Retinal pigment epithelial cell (primary cell): ENCODE measurements around the gene CCNYL1.
"Not testable (repeated sequence)": the region's sequence is repeated elsewhere in the genome, so short reads cannot be mapped to it uniquely, and the experiment has no call there.

Experiments used
- DNase-seq: peaks from one replicate; pipeline ENCODE4 v3.0.0-alpha.2; 2010; ENCODE audit warnings: low read depth
- H3K4me3 ChIP-seq: 2 replicates; pipeline ENCODE4 v1.5.1; 2011; ENCODE audit warnings: mild to moderate bottlenecking, low read length, control low read depth, moderate library complexity
- TF ChIP-seq, protein P1 (sequence below): conservative IDR thresholded peaks from 2 replicates; pipeline ENCODE4 v1.5.1; 2011; ENCODE audit warnings: low read depth, low read length, control low read depth, inconsistent platforms

CCNYL1 gene

DNA sequence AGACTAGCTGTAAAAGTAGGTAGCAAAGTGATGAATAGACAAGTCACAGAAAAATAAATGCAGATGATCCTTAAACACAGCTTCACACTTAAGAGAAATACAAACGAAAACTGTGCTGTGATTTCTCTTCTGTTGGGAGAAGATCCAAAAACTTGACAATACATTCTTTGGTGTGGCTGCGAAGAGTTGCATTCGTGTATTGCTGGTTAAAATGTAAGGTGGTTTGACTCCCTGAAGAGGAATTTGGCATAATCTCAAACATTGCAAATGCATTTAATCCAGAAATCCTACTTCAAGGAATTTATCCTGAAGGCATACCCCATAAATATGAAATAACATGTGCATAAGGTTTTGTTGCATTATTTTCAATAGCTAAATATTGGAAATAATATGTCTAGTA lies 7.1 kb downstream of the CCNYL1 start:
- TF ChIP-seq, protein P1, sequence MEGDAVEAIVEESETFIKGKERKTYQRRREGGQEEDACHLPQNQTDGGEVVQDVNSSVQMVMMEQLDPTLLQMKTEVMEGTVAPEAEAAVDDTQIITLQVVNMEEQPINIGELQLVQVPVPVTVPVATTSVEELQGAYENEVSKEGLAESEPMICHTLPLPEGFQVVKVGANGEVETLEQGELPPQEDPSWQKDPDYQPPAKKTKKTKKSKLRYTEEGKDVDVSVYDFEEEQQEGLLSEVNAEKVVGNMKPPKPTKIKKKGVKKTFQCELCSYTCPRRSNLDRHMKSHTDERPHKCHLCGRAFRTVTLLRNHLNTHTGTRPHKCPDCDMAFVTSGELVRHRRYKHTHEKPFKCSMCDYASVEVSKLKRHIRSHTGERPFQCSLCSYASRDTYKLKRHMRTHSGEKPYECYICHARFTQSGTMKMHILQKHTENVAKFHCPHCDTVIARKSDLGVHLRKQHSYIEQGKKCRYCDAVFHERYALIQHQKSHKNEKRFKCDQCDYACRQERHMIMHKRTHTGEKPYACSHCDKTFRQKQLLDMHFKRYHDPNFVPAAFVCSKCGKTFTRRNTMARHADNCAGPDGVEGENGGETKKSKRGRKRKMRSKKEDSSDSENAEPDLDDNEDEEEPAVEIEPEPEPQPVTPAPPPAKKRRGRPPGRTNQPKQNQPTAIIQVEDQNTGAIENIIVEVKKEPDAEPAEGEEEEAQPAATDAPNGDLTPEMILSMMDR, result no peak
- no peak overlapping the region for H3K4me3 ChIP-seq
- no peak for DNase-seq

DNA sequence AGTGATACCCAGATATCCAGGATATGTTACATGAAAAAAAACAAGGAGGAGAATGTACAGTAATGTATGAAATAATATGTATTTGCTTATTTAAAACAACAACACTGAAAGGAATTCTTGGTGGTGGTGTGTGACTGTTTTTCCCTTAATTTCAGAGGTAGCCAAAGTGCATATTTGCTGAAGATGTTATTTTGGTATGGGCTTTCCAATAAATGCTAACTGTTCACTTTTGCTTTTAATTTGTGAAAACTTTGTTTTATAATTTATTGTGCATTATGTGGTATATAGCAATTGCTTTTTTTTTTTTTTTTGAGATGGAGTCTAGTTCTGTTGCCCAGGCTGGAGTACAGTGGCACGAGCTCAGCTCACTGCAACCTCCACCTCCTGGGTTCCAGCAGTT lies 7.6 kb downstream of the CCNYL1 start:
- H3K4me3 ChIP-seq, result no peak overlapping the region
- DNase-seq, result no peak
- TF ChIP-seq, protein P1, result no peak

DNA sequence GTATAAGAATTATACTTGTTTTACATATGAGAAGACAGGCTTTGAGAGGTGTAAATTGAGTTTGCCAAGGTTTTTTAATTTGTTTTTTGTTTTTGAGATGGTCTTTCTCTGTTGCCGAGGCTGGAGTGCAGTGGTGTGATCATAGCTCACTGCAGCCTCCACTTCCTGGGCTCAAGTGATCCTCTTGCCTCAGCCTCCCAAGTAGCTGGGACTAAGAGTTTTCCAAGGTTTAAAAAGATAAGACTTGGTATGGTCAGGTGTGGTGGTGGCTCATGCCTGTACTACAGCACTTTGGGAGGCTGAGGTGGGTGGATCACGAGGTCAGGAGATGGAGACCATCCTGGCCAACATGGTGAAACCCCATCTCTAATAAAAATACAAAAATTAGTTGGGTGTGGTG lies 8.2 kb downstream of the CCNYL1 start:
- not testable (repeated sequence) for DNase-seq, H3K4me3 ChIP-seq

DNA sequence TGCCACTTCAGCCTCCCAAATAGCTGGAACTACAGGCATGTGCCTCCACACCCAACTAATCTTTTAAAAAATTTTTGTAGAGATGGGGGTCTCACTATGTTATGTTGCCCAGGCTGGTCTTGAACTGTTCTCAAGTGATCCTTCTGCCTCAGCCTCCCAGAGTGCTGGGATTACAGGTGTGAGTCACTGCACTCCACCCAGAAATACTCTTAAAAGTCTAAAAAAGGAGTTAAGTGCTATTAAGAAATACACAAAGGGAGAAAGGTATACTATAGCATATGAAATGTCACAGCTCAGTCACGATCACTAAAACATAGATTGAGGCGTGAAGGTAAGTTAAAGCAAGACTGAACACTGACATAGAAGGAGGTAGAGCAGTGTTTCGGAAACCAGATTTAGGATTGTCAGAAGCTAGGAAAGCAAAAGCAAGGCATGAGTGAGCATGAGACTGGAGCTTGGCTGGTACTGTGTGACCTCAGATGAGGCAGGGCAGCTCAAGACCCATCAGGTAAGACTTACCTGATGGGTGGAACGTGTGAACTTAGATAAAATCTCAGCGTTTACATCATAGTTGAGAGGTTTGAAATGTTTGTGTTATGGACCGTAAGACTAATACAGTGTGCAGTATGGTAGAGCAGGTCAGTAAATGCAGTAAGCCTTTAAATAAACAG lies 9.2 kb downstream of the CCNYL1 start:
- no peak for DNase-seq
- TF ChIP-seq, protein P1, result no peak
- H3K4me3 ChIP-seq, result no peak overlapping the region

DNA sequence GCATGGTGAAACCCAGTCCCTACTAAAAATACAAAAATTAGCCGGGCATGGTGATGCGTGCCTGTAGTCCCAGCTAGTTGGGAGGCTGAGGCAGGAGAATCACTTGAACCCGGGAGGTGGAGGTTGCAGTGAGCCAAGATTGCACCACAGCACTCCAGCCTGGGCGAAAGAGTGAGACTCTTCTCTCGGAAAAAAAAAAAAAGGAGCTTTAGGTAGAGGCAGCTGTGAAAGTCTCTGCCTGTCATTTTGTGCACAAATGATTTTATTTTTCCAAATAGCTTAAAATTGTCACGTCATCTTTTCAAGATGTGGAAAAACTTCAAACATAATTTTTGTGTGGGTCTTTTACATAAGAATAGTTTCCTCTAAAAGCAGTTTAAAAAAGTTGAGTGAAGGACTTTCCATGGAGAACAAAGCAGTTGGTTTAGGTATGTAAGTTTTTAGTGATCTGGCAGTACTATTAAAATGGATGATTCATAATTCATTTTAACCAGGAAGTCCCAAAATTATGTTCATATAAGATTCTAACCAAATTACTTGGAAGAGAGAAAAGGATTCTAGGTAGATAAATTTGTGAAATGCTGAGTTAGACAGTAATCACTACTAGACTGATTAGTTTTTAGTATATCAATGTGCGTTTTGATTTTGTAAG lies 11.5 kb downstream of the CCNYL1 start:
- TF ChIP-seq, protein P1, result no peak
- no peak overlapping the region for H3K4me3 ChIP-seq
- DNase-seq, result no peak

DNA sequence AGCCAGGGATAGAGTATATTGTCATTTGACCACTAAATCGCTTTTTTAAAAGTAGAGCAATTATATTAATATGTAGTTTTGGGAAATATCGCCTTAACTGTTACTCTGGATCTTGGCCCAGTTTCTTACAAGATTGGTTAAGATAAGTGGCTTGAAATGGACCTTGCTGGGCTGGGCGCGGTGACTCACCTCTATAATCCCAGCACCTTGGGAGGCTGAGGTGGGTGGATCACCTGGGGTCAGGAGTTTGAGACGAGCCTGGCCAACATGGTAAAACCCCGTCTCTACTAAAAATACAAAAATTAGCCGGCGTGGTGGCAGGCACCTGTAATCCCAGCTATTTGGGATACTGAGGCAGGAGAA lies 12.0 kb downstream of the CCNYL1 start:
- H3K4me3 ChIP-seq, DNase-seq: not testable (repeated sequence)

DNA sequence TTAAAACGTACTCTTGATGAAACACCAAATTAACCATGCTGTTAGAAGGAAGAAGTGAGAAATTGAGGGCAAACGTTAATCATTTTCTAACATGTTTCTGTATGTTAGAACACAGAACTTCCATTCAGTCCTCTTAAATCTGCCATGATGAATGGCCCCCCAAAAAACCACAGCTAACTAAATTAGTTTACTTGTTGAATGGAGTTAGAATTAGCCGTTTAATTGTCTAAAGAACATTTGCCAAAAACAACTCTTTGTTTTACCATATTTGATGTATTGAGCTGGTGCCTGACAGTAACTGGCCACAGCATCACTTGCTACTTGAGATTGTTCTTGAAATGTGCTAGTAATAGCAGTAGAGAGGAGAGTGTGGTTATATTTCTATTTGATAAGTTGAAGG lies 12.7 kb downstream of the CCNYL1 start:
- TF ChIP-seq, protein P1, result no peak
- no peak overlapping the region for H3K4me3 ChIP-seq
- no peak for DNase-seq

DNA sequence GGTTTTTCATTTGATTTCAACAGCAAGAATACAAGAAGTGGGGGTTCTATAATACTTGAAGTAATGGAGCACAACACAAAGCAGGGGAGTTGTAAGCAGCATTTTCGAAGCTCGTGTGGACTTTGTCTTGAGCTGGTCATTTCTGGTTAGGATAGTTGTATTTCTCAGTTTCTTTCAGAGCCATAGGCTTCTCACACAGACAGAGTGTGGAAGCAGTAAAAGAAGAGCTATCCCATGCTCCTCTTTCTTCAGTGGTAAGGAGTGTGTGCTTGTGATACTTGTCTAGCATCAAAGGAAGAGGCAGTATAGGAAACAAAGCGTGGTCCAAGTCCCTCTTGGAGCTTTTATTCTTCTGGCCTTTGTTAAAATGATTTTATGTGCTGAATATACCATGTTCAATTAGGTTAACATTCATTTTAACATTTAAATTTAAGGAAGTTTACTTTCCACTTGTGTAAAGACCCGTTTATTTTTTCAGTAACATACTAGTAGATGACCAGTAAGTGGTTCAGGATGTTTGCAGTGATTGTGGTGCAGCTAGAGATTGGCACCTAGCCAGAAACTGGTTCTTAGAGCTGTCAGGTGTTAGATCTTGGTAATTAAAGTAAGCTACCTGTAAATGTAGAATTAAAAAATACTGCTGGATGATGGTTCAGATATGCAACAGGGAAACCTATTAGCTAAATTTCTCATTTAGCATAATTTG lies 14.6 kb downstream of the CCNYL1 start:
- H3K4me3 ChIP-seq, result no peak overlapping the region
- TF ChIP-seq, protein P1, result no peak
- no peak for DNase-seq
